Neural cell (in vitro differentiated cells): ENCODE measurements around the gene CREB3L4.

Experiments used
- CTCF ChIP-seq: fragments of 450-650 bp; IDR thresholded peaks from 2 replicates; pipeline ENCODE4 v1.5.1; 2014; ENCODE audit warnings: antibody characterized with exemption, mild to moderate bottlenecking, moderate library complexity; ENCODE audit not compliant: poor library complexity, severe bottlenecking
- EP300 ChIP-seq: fragments of 450-650 bp; conservative IDR thresholded peaks from 2 replicates; pipeline ENCODE4 v1.6.1; 2014; ENCODE audit warnings: antibody characterized with exemption, mild to moderate bottlenecking, moderate library complexity; ENCODE audit not compliant: poor library complexity, severe bottlenecking
- EZH2 ChIP-seq: fragments of 200-600, 300-800 bp; shearing (Covaris generic), sonication (generic); IDR thresholded peaks from 2 replicates; pipeline ENCODE4 v1.6.1; 2014; ENCODE audit warnings: antibody characterized with exemption, low read length, borderline replicate concordance, mild to moderate bottlenecking; ENCODE audit not compliant: insufficient read depth, poor library complexity, severe bottlenecking
- POLR2AphosphoS5 ChIP-seq: IDR thresholded peaks from 2 replicates; pipeline ENCODE4 v1.6.1; 2012
- REST ChIP-seq: IDR thresholded peaks from 2 replicates; pipeline ENCODE4 v1.6.1; 2012; ENCODE audit warnings: borderline replicate concordance
- TAF1 ChIP-seq: IDR thresholded peaks from 2 replicates; pipeline ENCODE4 v1.6.1; 2012; ENCODE audit warnings: low read depth

- TF ChIP-seq CTCF = no peak
- no peak for TF ChIP-seq EZH2
- no peak for TF ChIP-seq EP300
- no peak for TF ChIP-seq POLR2AphosphoS5
- TF ChIP-seq REST = no peak
- TF ChIP-seq TAF1 = no peak
Observed at GRCh38 chr1:153937331-153937730, 30.4 kb upstream of the CREB3L4 start.
